Measurements from ENCODE around the gene ATG10. TPM values are rescaled to one million over a fixed set of nuclear protein-coding genes. Genes with fewer than 3 reads are reported as not detected.

Gene ATG10
- total RNA-seq, 1 experiment from 2014 or later = 7.6 TPM

DNA sequence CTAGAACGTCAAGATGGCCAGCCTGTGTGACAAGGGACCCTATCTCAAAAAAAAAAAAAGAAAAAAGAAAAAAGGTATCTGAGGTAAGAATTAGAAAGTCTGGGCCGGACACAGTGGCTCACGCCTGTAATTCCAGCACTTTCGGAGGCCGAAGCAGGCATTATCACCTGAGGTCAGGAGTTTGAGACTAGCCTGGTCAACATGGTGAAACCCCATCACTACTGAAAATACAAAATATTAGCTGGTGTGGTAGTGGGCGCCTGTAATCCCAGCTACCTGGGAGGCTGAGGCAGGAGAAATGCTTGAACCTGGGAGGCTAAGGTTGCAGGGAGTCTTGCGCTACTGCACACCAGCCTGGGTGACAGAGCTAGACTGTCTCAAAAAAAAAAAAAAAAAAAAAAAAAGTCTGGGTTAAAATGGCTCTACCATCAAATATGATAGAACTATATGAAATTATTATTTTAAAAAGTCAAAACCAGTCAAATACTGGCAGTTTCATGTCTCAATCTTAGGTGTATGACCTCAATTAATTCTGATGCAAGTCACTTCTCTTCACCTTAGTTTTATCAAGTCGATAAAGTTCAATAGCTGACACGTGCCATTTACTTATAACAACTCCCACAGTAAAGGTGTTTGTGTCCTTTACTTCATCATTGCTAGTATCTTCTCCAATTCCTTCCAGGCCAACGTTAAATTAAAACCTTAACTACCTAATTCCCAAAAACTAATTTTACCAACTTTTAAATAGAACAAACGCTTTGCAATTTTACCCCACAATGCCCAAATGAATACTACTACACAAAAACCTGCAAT is 305.2 kb downstream of the ATG10 start:
- Mint-ChIP-seq H3K9me3 (no peaks in the 10 kb centered on the region; a peak in 1 of 5 replicates), H3K4me3 (peak overlapping the region; percentile 92), H3K27ac (peak overlapping the region; percentile 99 to 100 (median 100)), H3K4me1 (peaks cover 42 to 52% of the 10 kb centered on the region in 2 experiments), H3K36me3 (ENCODE audit: insufficient read depth in 1 of 3, low read depth in 3 of 3) (peaks cover 34 to 46% (median 43%) of the 10 kb centered on the region in 3 experiments), H3K27me3 (ENCODE audit: low read depth) (no peaks in the 10 kb centered on the region; the same call in 1 of the 2 replicates)
- Histone ChIP-seq H3K27me3 (ENCODE audit: insufficient read depth, low read length) (no peaks in the 10 kb centered on the region), H3T11ph (ENCODE audit: low read length) (no peak overlapping the region), H3K23ac (ENCODE audit: insufficient read length, low read depth, low read length) (no peak overlapping the region), H4K20me1 (ENCODE audit: control insufficient read depth, insufficient read depth, insufficient read length) (no peaks in the 10 kb centered on the region), H2BK120ac (ENCODE audit: low read depth, low read length, poor library complexity, severe bottlenecking) (no peak overlapping the region), H2BK5ac (ENCODE audit: insufficient read length, low read length) (no peak overlapping the region), H3K56ac (ENCODE audit: insufficient read length, low read depth, low read length) (no peak overlapping the region), H3K9ac (ENCODE audit: extremely low read depth, insufficient read length, low read length) (peak overlapping the region; percentile 99), H3K23me2 (ENCODE audit: insufficient read length, low read depth, low read length, poor library complexity, severe bottlenecking) (peaks cover 4% of the 10 kb centered on the region), H3K79me2 (ENCODE audit: insufficient read depth, low read length) (peaks cover 5% of the 10 kb centered on the region; the same call in 1 of the 2 replicates), H2BK12ac (ENCODE audit: insufficient read length, low read depth, low read length) (no peak overlapping the region), H3K9me3 (ENCODE audit: control insufficient read depth, low read depth, low read length) (no peaks in the 10 kb centered on the region), H3K14ac (ENCODE audit: insufficient read depth, low read length) (peak overlapping the region; percentile 69; the same call in 1 of the 2 replicates), H3K18ac (ENCODE audit: insufficient read length, low read depth, low read length) (no peak overlapping the region), H3K27ac (ENCODE audit: insufficient read length, low read depth, low read length) (peak overlapping the region; percentile 63), H4K5ac (ENCODE audit: insufficient read length, low read depth, low read length) (no peak overlapping the region), H2AFZ (ENCODE audit: low read length) (no peak overlapping the region), H4K8ac (replicated peaks; ENCODE audit: insufficient read length, low read depth, low read length) (no peak overlapping the region), H2BK15ac (ENCODE audit: low read depth, low read length) (no peak overlapping the region), H3K4me1 (ENCODE audit: insufficient read depth, low read length) (no peaks in the 10 kb centered on the region; the same call in 1 of the 2 replicates), H3K4me2 (ENCODE audit: insufficient read depth, insufficient read length, low read length) (peak overlapping the region; percentile 58), H3K4ac (ENCODE audit: low read depth, low read length) (no peak overlapping the region; the same call in 1 of the 2 replicates), H2AK5ac (ENCODE audit: insufficient read length, low read length) (no peak overlapping the region), H2BK20ac (ENCODE audit: low read depth, low read length, poor library complexity, severe bottlenecking) (no peak overlapping the region), H3K79me1 (ENCODE audit: insufficient read depth, low read depth, low read length, poor library complexity, severe bottlenecking) (no peaks in the 10 kb centered on the region), H4K91ac (ENCODE audit: insufficient read length, low read depth, low read length) (no peak overlapping the region)
- no peak for DNase-seq
- WGBS (ENCODE audit: extremely low coverage, insufficient read length, low lambda C conversion rate) = 100% methylated on average over 2 of the region's 11 CpGs
- TF ChIP-seq, protein P1, sequence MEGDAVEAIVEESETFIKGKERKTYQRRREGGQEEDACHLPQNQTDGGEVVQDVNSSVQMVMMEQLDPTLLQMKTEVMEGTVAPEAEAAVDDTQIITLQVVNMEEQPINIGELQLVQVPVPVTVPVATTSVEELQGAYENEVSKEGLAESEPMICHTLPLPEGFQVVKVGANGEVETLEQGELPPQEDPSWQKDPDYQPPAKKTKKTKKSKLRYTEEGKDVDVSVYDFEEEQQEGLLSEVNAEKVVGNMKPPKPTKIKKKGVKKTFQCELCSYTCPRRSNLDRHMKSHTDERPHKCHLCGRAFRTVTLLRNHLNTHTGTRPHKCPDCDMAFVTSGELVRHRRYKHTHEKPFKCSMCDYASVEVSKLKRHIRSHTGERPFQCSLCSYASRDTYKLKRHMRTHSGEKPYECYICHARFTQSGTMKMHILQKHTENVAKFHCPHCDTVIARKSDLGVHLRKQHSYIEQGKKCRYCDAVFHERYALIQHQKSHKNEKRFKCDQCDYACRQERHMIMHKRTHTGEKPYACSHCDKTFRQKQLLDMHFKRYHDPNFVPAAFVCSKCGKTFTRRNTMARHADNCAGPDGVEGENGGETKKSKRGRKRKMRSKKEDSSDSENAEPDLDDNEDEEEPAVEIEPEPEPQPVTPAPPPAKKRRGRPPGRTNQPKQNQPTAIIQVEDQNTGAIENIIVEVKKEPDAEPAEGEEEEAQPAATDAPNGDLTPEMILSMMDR (conservative IDR thresholded peaks at IDR 0.05) = no peak

All from H9 (cell line).